Mesendoderm (in vitro differentiated cells): ENCODE data around the gene RNU2-63P.
"Not testable (repeated sequence)": the region's sequence is repeated elsewhere in the genome, so short reads cannot be mapped to it uniquely, and the experiment has no call there.

Experiments
- DNase-seq: peaks from one replicate; pipeline ENCODE4 v3.0.0; 2013
- H2AK5ac ChIP-seq: 2 replicates; pipeline ENCODE4 v1.6.1; 2013; ENCODE audit warnings: low read length, inconsistent platforms
- H2BK120ac ChIP-seq: 2 replicates; pipeline ENCODE4 v1.6.1; 2013; ENCODE audit warnings: low read depth, mild to moderate bottlenecking, low read length, moderate library complexity, mixed read lengths
- H2BK15ac ChIP-seq: replicated peaks from 2 replicates; pipeline ENCODE4 v1.6.1; 2013; ENCODE audit warnings: low read depth, mild to moderate bottlenecking, moderate library complexity
- H2BK5ac ChIP-seq: 2 replicates; pipeline ENCODE4 v1.6.1; 2013; ENCODE audit warnings: low read length, inconsistent platforms
- H3K18ac ChIP-seq: 2 replicates; pipeline ENCODE4 v1.6.1; 2013; ENCODE audit warnings: mild to moderate bottlenecking, low read length, mixed read lengths
- H3K23ac ChIP-seq: one replicate; pipeline ENCODE4 v1.6.1; 2013; ENCODE audit warnings: low read length
- H3K27ac ChIP-seq: 2 replicates; pipeline ENCODE4 v1.5.1; 2013; ENCODE audit warnings: low read depth, mild to moderate bottlenecking, inconsistent platforms, low read length, moderate library complexity
- H3K27me3 ChIP-seq: 2 replicates; pipeline ENCODE4 v1.6.1; 2013; ENCODE audit warnings: low read length, control low read depth, mild to moderate bottlenecking, inconsistent platforms; ENCODE audit not compliant: insufficient read depth, poor library complexity
- H3K36me3 ChIP-seq: 2 replicates; pipeline ENCODE4 v1.6.1; 2013; ENCODE audit warnings: low read length, inconsistent platforms; ENCODE audit not compliant: control insufficient read depth, insufficient read depth
- H3K4ac ChIP-seq: one replicate; pipeline ENCODE4 v1.6.1; 2013; ENCODE audit warnings: low read depth, mild to moderate bottlenecking, low read length, moderate library complexity
- H3K4me1 ChIP-seq: 2 replicates; pipeline ENCODE4 v1.6.1; 2013; ENCODE audit warnings: low read depth, low read length, inconsistent platforms; ENCODE audit not compliant: control insufficient read depth
- H3K4me2 ChIP-seq: 2 replicates; pipeline ENCODE4 v1.6.1; 2013; ENCODE audit warnings: low read length
- H3K4me3 ChIP-seq: 2 replicates; pipeline ENCODE4 v1.5.1; 2013; ENCODE audit warnings: mild to moderate bottlenecking, low read length
- H3K56ac ChIP-seq: one replicate; pipeline ENCODE4 v1.6.1; 2013; ENCODE audit warnings: low read length
- H3K79me1 ChIP-seq: 2 replicates; pipeline ENCODE4 v1.6.1; 2013; ENCODE audit warnings: low read length, inconsistent platforms
- H3K79me2 ChIP-seq: 2 replicates; pipeline ENCODE4 v1.6.1; 2013; ENCODE audit warnings: mild to moderate bottlenecking, low read length; ENCODE audit not compliant: control insufficient read depth, insufficient read depth
- H3K9ac ChIP-seq: 2 replicates; pipeline ENCODE4 v1.6.1; 2013; ENCODE audit warnings: low read length, inconsistent platforms
- H4K5ac ChIP-seq: one replicate; pipeline ENCODE4 v1.6.1; 2013; ENCODE audit warnings: low read length
- H4K8ac ChIP-seq: one replicate; pipeline ENCODE4 v1.6.1; 2013; ENCODE audit warnings: low read depth, mild to moderate bottlenecking, control low read depth, low read length, moderate library complexity
- WGBS: extraction: QIAGEN DNeasy Blood & Tissue Kit; methylation state at CpG from one replicate; pipeline ENCODE4 v1.1.7; 2013; ENCODE audit warnings: low lambda C conversion rate, missing lambda C conversion rate; ENCODE audit not compliant: insufficient coverage; ENCODE audit errors: extremely low coverage; 5-methylcytosine and 5-hydroxymethylcytosine counted together

Gene RNU2-63P

DNA sequence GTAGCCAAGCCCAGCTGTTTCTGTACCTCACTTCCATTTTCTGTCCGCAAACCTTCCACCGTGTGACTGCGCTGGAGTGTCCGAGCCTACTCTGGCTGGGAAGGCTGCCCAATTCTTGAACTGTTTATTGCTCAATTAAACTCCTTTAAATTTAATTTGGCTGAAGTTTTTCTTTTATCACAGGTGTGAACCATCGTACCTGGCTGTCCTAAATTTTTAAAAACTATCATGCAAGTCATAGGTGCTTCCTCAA is 6.2 kb upstream of the RNU2-63P start:
- H2BK120ac ChIP-seq: no peak overlapping the region
- no peak overlapping the region for H3K4ac ChIP-seq

DNA sequence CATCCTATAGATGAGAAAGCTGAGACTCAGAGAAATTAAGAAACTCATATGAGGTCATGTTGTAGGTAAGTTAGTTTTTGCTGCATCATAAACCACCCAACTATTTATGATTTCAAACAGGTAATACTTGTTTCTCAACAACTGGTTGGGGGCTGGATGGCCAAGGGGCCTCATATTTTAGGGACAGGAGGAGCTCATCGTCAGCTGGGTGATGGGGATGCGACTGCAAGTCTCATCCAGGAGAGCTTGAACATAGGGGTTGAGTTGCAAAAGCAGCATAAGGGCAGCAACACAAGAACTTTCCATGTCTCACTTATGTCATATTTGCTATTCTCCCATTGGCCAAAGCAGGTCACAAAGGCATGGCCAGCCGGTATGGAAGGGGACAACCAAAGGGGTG is 3.6 kb upstream of the RNU2-63P start:
- no peak overlapping the region for H2BK15ac ChIP-seq
- no peaks in the 10 kb centered on the region for H3K36me3 ChIP-seq
- no peak overlapping the region for H3K18ac ChIP-seq
- H3K27me3 ChIP-seq: no peaks in the 10 kb centered on the region
- no peak overlapping the region for H3K4me2 ChIP-seq
- H2AK5ac ChIP-seq: no peak overlapping the region
- no peaks in the 10 kb centered on the region for H3K79me1 ChIP-seq
- DNase-seq: no peak
- H3K56ac ChIP-seq: no peak overlapping the region
- no peak overlapping the region for H3K4me3 ChIP-seq
- H3K79me2 ChIP-seq: no peaks in the 10 kb centered on the region
- no peak overlapping the region for H2BK5ac ChIP-seq
- no peak overlapping the region for H3K4ac ChIP-seq
- no peak overlapping the region for H3K9ac ChIP-seq
- no peak overlapping the region for H4K8ac ChIP-seq
- H2BK120ac ChIP-seq: no peak overlapping the region
- no peak overlapping the region for H4K5ac ChIP-seq
- WGBS: no CpG with 5 or more reads among the region's 3 CpGs
- no peak overlapping the region for H3K27ac ChIP-seq
- H3K23ac ChIP-seq: no peak overlapping the region
- H3K4me1 ChIP-seq: peaks cover 2% of the 10 kb centered on the region

More for the DNA sequence above, 6.2 kb upstream of the RNU2-63P start:
- no peak overlapping the region for H3K18ac ChIP-seq
- H3K4me2 ChIP-seq: no peak overlapping the region
- H3K79me2 ChIP-seq: no peaks in the 10 kb centered on the region
- no CpG with 5 or more reads among the region's 5 CpGs for WGBS
- no peaks in the 10 kb centered on the region for H3K79me1 ChIP-seq
- no peaks in the 10 kb centered on the region for H3K4me1 ChIP-seq
- no peak overlapping the region for H2BK15ac ChIP-seq
- no peaks in the 10 kb centered on the region for H3K36me3 ChIP-seq
- H3K27me3 ChIP-seq: no peaks in the 10 kb centered on the region
- no peak overlapping the region for H3K27ac ChIP-seq
- H3K56ac ChIP-seq: no peak overlapping the region
- H2BK5ac ChIP-seq: no peak overlapping the region
- no peak overlapping the region for H4K5ac ChIP-seq
- DNase-seq: no peak
- no peak overlapping the region for H3K9ac ChIP-seq
- H3K23ac ChIP-seq: no peak overlapping the region
- H3K4me3 ChIP-seq: no peak overlapping the region
- no peak overlapping the region for H4K8ac ChIP-seq
- no peak overlapping the region for H2AK5ac ChIP-seq

GRCh38 chr2:88018909-88019308 is 2.6 kb upstream of the RNU2-63P start:
- H3K4ac ChIP-seq: no peak overlapping the region
- H3K79me2 ChIP-seq: no peaks in the 10 kb centered on the region
- H2BK120ac ChIP-seq: no peak overlapping the region
- H2BK5ac ChIP-seq: no peak overlapping the region
- H3K27ac ChIP-seq: no peak overlapping the region
- H3K4me3 ChIP-seq: no peak overlapping the region
- no peaks in the 10 kb centered on the region for H3K79me1 ChIP-seq
- no peak overlapping the region for H3K18ac ChIP-seq
- WGBS: no CpG with 5 or more reads among the region's 6 CpGs
- H2AK5ac ChIP-seq: no peak overlapping the region
- no peak overlapping the region for H3K23ac ChIP-seq
- H3K4me2 ChIP-seq: no peak overlapping the region
- H4K8ac ChIP-seq: no peak overlapping the region
- H3K36me3 ChIP-seq: no peaks in the 10 kb centered on the region
- H3K27me3 ChIP-seq: no peaks in the 10 kb centered on the region
- no peak overlapping the region for H4K5ac ChIP-seq
- H2BK15ac ChIP-seq: no peak overlapping the region
- no peak for DNase-seq
- no peak overlapping the region for H3K9ac ChIP-seq
- H3K56ac ChIP-seq: no peak overlapping the region
- H3K4me1 ChIP-seq: peaks cover 2% of the 10 kb centered on the region

DNA sequence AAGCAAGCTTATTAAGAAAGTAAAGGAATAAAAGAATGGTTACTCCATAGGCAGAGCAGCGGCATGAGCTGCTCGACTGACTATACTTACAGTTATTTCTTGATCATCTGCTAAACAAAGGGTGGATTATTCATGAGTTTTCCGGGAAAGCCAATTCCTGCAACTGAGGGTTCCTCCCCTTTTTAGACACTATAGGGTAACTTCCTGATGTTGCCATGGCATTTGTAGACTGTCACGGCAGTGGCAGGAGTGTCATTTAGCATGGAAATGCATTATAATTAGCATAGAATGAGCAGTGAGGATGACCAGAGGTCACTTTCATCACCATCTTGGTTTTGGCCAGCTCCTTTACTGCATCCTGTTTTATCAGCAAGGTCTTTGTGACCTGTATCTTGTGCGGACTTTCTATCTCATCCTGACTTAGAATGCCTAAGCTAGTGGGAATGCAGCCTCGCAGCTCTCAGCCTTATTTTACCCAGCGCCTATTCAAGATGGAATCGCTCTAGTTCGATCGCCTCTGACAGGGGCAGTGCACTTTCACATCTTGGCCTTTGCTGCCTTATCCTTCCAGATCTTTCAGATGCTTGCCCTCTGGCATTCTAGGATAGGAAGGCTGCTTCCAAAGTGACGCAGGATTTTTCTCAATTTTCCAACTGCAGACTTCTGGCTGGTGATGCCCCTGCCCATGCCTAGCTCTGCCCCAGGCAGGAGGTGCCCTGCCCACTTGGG is 1.9 kb upstream of the RNU2-63P start:
- H2BK5ac ChIP-seq, H4K8ac ChIP-seq, H3K27ac ChIP-seq, H3K79me1 ChIP-seq, H2BK15ac ChIP-seq, H3K56ac ChIP-seq, H3K18ac ChIP-seq, H3K9ac ChIP-seq, H3K36me3 ChIP-seq, H2BK120ac ChIP-seq, H3K4ac ChIP-seq, H2AK5ac ChIP-seq, H3K4me3 ChIP-seq, H3K23ac ChIP-seq, H4K5ac ChIP-seq, H3K4me1 ChIP-seq, H3K79me2 ChIP-seq, H3K4me2 ChIP-seq, H3K27me3 ChIP-seq: not testable (repeated sequence)
- DNase-seq: peak; percentile 33
- no CpG with 5 or more reads among the region's 11 CpGs for WGBS

GRCh38 chr2:88017780-88018038 is 1.4 kb upstream of the RNU2-63P start:
- Histone ChIP-seq H3K56ac (peak overlapping the region; percentile 52), H3K18ac (peak overlapping the region; percentile 53), H3K9ac (peak overlapping the region; percentile 65)
- H3K79me1 ChIP-seq, H3K27ac ChIP-seq, H4K8ac ChIP-seq, H3K4me1 ChIP-seq, H3K4me2 ChIP-seq, H3K4ac ChIP-seq, H2AK5ac ChIP-seq, H3K36me3 ChIP-seq, H4K5ac ChIP-seq, H2BK120ac ChIP-seq, H2BK15ac ChIP-seq, H3K23ac ChIP-seq, H3K27me3 ChIP-seq, H2BK5ac ChIP-seq, DNase-seq, H3K4me3 ChIP-seq, H3K79me2 ChIP-seq: not testable (repeated sequence)
- no CpG with 5 or more reads among the region's 2 CpGs for WGBS
